Activated T-helper 1 cell treated with anti-CD3 and anti-CD28 coated beads, Interleukin-12 subunit alpha, Interleukin-12 subunit beta, Interleukin-2, Interleukin-4 antibody, amounts not matched to agents 30 ng/mL and 10 ng/mL and 1 ng/mL, durations not matched to agents 14 hours and 24 hours and 36 hours (primary cell): ENCODE results near the gene NTNG2. TPM values are rescaled to one million over a fixed set of nuclear protein-coding genes. Genes with fewer than 3 reads are reported as not detected.

Experiments used
- DNase-seq: peaks from one replicate; pipeline ENCODE4 v3.0.0; 2021; ENCODE audit warnings: low spot score
- H3K27ac Mint-ChIP-seq: one replicate; pipeline ENCODE4 v1.8.0; 2021; ENCODE audit warnings: mild to moderate bottlenecking, mixed read lengths
- H3K27me3 Mint-ChIP-seq: one replicate; pipeline ENCODE4 v1.8.0; 2022; ENCODE audit warnings: mild to moderate bottlenecking, moderate library complexity, mixed read lengths; ENCODE audit not compliant: insufficient read depth
- H3K36me3 Mint-ChIP-seq: one replicate; pipeline ENCODE4 v1.8.0; 2021; ENCODE audit warnings: low read depth, mixed read lengths
- H3K4me1 Mint-ChIP-seq: one replicate; pipeline ENCODE4 v1.8.0; 2021; ENCODE audit warnings: low read depth, mixed read lengths
- H3K4me3 Mint-ChIP-seq: one replicate; pipeline ENCODE4 v1.8.0; 2021; ENCODE audit warnings: mild to moderate bottlenecking, moderate library complexity, mixed read lengths
- H3K9me3 Mint-ChIP-seq: one replicate; pipeline ENCODE4 v1.8.0; 2021; ENCODE audit warnings: mixed read lengths
- intact Hi-C: fragments of 100-400 bp; cut with micrococcal nuclease; formaldehyde crosslinking; loops from one replicate; pipeline ENCODE4 v1.15.1; 2024
- total RNA-seq: library from RNA; stranded (reverse); gene quantifications from 2 replicates; pipeline ENCODE4 v1.2.3, GENCODE V29; 2022

The NTNG2 gene
- total RNA-seq, 1 donor from 2014 or later, result 4.6 TPM

GRCh38 chr9:132288966-132289365 lies 127.1 kb downstream of the NTNG2 start:
- no peak overlapping the region for H3K27ac Mint-ChIP-seq
- no peak for DNase-seq
- no peaks in the 10 kb centered on the region for H3K9me3 Mint-ChIP-seq
- peaks cover 9% of the 10 kb centered on the region for H3K4me1 Mint-ChIP-seq
- peaks cover 23% of the 10 kb centered on the region for H3K36me3 Mint-ChIP-seq
- H3K27me3 Mint-ChIP-seq, result no peaks in the 10 kb centered on the region
- intact Hi-C loops, result no loop called here
- H3K4me3 Mint-ChIP-seq, result no peak overlapping the region

GRCh38 chr9:132293145-132293721 lies 131.4 kb downstream of the NTNG2 start:
- DNase-seq, result no peak
- H3K27ac Mint-ChIP-seq, result no peak overlapping the region
- H3K36me3 Mint-ChIP-seq, result peaks cover 30% of the 10 kb centered on the region
- no peaks in the 10 kb centered on the region for H3K9me3 Mint-ChIP-seq
- intact Hi-C loops, result no loop called here
- H3K4me3 Mint-ChIP-seq, result no peak overlapping the region
- no peaks in the 10 kb centered on the region for H3K27me3 Mint-ChIP-seq
- peaks cover 21% of the 10 kb centered on the region for H3K4me1 Mint-ChIP-seq

Other genes starting within 250 kb of the NTNG2 start
- gene MED27, start 82.2 kb upstream of the NTNG2 start, total RNA-seq, result 41.0 and 45.6 TPM in 2 replicates
- gene SETX, start 192.9 kb downstream of the NTNG2 start, total RNA-seq, result 47.4 and 49.6 TPM in 2 replicates
- gene TTF1, start 244.8 kb downstream of the NTNG2 start, total RNA-seq, result 33.1 and 33.3 TPM in 2 replicates
- gene CFAP77, start 248.2 kb downstream of the NTNG2 start, total RNA-seq, result not detected in 2 replicates